ENCODE results near the gene CDH24. TPM values are rescaled to one million over a fixed set of nuclear protein-coding genes. Genes with fewer than 3 reads are reported as not detected.

The CDH24 gene
- total and polyA plus RNA-seq, 2 of the 4 experiments (the other 2 are of a cell fraction) = 3.9 to 24.4 TPM

- no CpG with 5 or more reads among the region's 10 CpGs for WGBS, 2 experiments (ENCODE audit: extremely low coverage in 2 of 2, insufficient read length in 1 of 2)
- H3K4me2 ChIP-seq (ENCODE audit: low read depth, low read length) = no peak overlapping the region
- intact Hi-C loops (cut with micrococcal nuclease) (no loop called here), in situ Hi-C loops (cut with MboI; ENCODE audit: low sequenced_read_pairs) (loop anchor here (25.0 kb wide), 1 partner anchor 1038 kb away; the partner anchor contains the start of genes EMC9, FITM1, PSME1 and PSME2), dilution Hi-C loops (cut with HindIII; ENCODE audit: low sequenced_read_pairs, unreplicated experiment) (no loop called here)
- H3K4me1 ChIP-seq (ENCODE audit: control insufficient read depth, insufficient read depth, low read length) = peaks cover 4% of the 10 kb centered on the region
- no peak overlapping the region for H2BK15ac ChIP-seq (ENCODE audit: low read depth, low read length)
- POLR2A ChIA-PET (ENCODE audit: unreplicated experiment) = no interaction called here
- no peak overlapping the region for H2BK5ac ChIP-seq (ENCODE audit: low read depth, low read length, poor library complexity, severe bottlenecking)
- no peak overlapping the region for H4K91ac ChIP-seq (ENCODE audit: insufficient read depth, low read depth, low read length)
- H3K23ac ChIP-seq (ENCODE audit: low read depth, low read length) = no peak overlapping the region
- H2AFZ ChIP-seq (replicated peaks; ENCODE audit: low read length, poor library complexity) = no peak overlapping the region
- H3K4ac ChIP-seq (ENCODE audit: low read depth, low read length) = no peak overlapping the region
- TF ChIP-seq MXI1 (IDR thresholded peaks at IDR 0.05; ENCODE audit: borderline replicate concordance, low read depth, low read length) (no peak), FOS (IDR thresholded peaks at IDR 0.05; ENCODE audit: low read depth, low read length) (no peak), CHD1 (IDR thresholded peaks at IDR 0.05; ENCODE audit: low read depth, low read length) (no peak), BHLHE40 (IDR thresholded peaks at IDR 0.05; ENCODE audit: low read depth, low read length) (no peak), RAD21 (IDR thresholded peaks at IDR 0.05; ENCODE audit: low read length) (no peak)
- TF ChIP-seq, protein P1, sequence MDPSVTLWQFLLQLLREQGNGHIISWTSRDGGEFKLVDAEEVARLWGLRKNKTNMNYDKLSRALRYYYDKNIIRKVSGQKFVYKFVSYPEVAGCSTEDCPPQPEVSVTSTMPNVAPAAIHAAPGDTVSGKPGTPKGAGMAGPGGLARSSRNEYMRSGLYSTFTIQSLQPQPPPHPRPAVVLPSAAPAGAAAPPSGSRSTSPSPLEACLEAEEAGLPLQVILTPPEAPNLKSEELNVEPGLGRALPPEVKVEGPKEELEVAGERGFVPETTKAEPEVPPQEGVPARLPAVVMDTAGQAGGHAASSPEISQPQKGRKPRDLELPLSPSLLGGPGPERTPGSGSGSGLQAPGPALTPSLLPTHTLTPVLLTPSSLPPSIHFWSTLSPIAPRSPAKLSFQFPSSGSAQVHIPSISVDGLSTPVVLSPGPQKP (IDR thresholded peaks at IDR 0.05; ENCODE audit: borderline replicate concordance, low read depth, low read length) = no peak
- DNase-seq (no peak), ATAC-seq (ENCODE audit: low read depth) (no peak)
- CTCF ChIA-PET = interaction anchor here (1.0 kb wide), 1 partner anchor 30 kb away, joined by 3 read pairs; no protein-coding TSS in a partner anchor
- no peak overlapping the region for H2AK9ac ChIP-seq (replicated peaks; ENCODE audit: low read depth, low read length, poor library complexity)
- H3K18ac ChIP-seq (ENCODE audit: low read depth, low read length) = no peak overlapping the region
- no peak overlapping the region for H2AK5ac ChIP-seq (ENCODE audit: low read depth, low read length)
- BruUV-seq (replicated peaks) = no TSS peak
- H2BK120ac ChIP-seq (ENCODE audit: low read depth, low read length) = no peak overlapping the region
- peaks cover 15 to 52% of the 10 kb centered on the region in 2 experiments; a peak in 3 of 4 replicates for H3K79me1 ChIP-seq (ENCODE audit: low read depth in 1 of 2, low read length in 2 of 2)
- H4K20me1 ChIP-seq (ENCODE audit: insufficient read depth, low read length) = peaks cover 36% of the 10 kb centered on the region; the same call in 1 of the 2 replicates
- H3K14ac ChIP-seq (replicated peaks; ENCODE audit: low read depth, low read length) = no peak overlapping the region
- H3K36me3 ChIP-seq (ENCODE audit: control insufficient read depth, insufficient read depth, low read length) = peaks cover 12% of the 10 kb centered on the region
- no peak overlapping the region for H3K4me3 ChIP-seq (ENCODE audit: insufficient read depth, low read depth, low read length)
- H3K9ac ChIP-seq (ENCODE audit: low read depth, low read length) = no peak overlapping the region
- H3K9me1 ChIP-seq (ENCODE audit: insufficient read depth, low read length) = peaks cover 11% of the 10 kb centered on the region
- no peak overlapping the region for H3K56ac ChIP-seq (ENCODE audit: extremely low read depth, insufficient read depth, low read length)
- H3K9me3 ChIP-seq (ENCODE audit: control insufficient read depth, insufficient read depth, low read length) = no peaks in the 10 kb centered on the region
- H4K8ac ChIP-seq (ENCODE audit: low read depth in 2 of 2, low read length in 2 of 2) = no peak overlapping the region; a peak in 1 of 4 replicates
- H2BK20ac ChIP-seq (ENCODE audit: low read depth, low read length) = no peak overlapping the region
- no peaks in the 10 kb centered on the region for H3K27me3 ChIP-seq (ENCODE audit: control insufficient read depth, insufficient read depth, low read length)
- no peak overlapping the region for H4K5ac ChIP-seq (ENCODE audit: low read depth, low read length)
- H3K27ac ChIP-seq (ENCODE audit: insufficient read depth, low read length) = no peak overlapping the region
Measured at GRCh38 chr14:23099212-23099861, 42.0 kb upstream of the CDH24 start.

Measured in IMR-90 (cell line).